Prostate gland (tissue), 2 donors: ENCODE data around the gene CHST11. TPM values are rescaled to one million over a fixed set of nuclear protein-coding genes. Genes with fewer than 3 reads are reported as not detected.
A peak's percentile ranks its signal among the peaks of the same experiment; 100 is the strongest.

Experiments
- DNase-seq: peaks from one replicate; pipeline ENCODE4 v3.0.0-alpha.2; 2019; ENCODE audit warnings: low spot score
- H3K27ac ChIP-seq, 2 donors: fragments of 200-600 bp; sonication (generic); 2 replicates each; pipeline ENCODE4 v1.5.1; 2017 to 2019
- H3K27me3 ChIP-seq: fragments of 200-600 bp; sonication (generic); replicated peaks from 2 replicates; pipeline ENCODE4 v1.5.1; 2019; ENCODE audit not compliant: insufficient read depth
- H3K36me3 ChIP-seq, 2 donors: fragments of 200-600 bp; sonication (generic); 1 replicate in 1 of 2; 2 replicates in 1 of 2; pipeline versions ENCODE4 v1.5.1 to v1.8.1; 2017 to 2019
- H3K4me1 ChIP-seq: fragments of 200-600 bp; sonication (generic); replicated peaks from 2 replicates; pipeline ENCODE4 v1.5.1; 2019
- H3K4me3 ChIP-seq, 2 donors: fragments of 200-600 bp; sonication (generic); 2 replicates each; pipeline ENCODE4 v1.5.1; 2017 to 2019
- H3K9me3 ChIP-seq: fragments of 200-600 bp; sonication (generic); 2 replicates; pipeline ENCODE4 v1.5.1; 2017
- POLR2A ChIP-seq: fragments of 450-650 bp; IDR thresholded peaks from one replicate; pipeline ENCODE4 v1.6.1; 2016; ENCODE audit warnings: antibody characterized with exemption, mild to moderate bottlenecking
- POLR2AphosphoS5 ChIP-seq: sonication (generic); formaldehyde crosslinking; IDR thresholded peaks from one replicate; pipeline ENCODE4 v1.6.1; 2017; ENCODE audit warnings: antibody characterized with exemption
- WGBS: methylation state at CpG from one replicate; pipeline ENCODE4 v1.1.5; 2018; 5-methylcytosine and 5-hydroxymethylcytosine counted together
- intact Hi-C: fragments of 100-400 bp; cut with DNase I; formaldehyde crosslinking; loops from one replicate; pipeline ENCODE4 v1.14.2; 2022
- total RNA-seq, 2 donors: library from RNA; depleted of rRNA; stranded (reverse); fragments of >200 nt; gene quantifications; one replicate each; pipeline ENCODE4 v1.1.0, GENCODE V29; 2016
- TF ChIP-seq, protein P1 (sequence below), 4 experiments: fragments of 200-600 bp in 2 of 4; fragments of 450-650 bp in 2 of 4; sonication (generic) in 2 of 4; IDR thresholded peaks; 1 replicate in 3 of 4; 2 replicates in 1 of 4; pipeline ENCODE4 v1.5.1; 2016 to 2019; ENCODE audit warnings: antibody characterized with exemption in 4 of 4, mild to moderate bottlenecking in 2 of 4, moderate library complexity in 2 of 4

Gene CHST11
- total RNA-seq, 2 donors from 2014 or later = 10.4 to 25.4 TPM

DNA sequence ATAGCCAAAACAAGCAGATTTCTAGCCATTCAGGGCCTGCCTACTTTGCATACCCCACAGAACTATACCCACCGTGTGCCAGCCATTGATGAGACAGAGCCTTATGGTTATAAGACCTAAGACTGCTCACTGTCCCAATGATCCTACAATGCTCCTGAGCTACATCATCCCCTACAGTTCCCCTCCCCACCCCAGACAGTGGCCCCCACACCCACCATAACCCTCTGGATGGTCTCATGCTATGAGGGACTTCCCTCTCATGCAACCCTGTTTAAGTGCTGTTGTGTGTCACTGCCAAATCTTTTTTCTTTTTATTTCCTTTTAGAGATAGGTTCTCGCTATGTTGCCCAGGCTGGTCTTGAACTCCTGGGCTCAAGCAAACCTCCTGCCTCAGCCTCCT, 75.9 kb downstream of the CHST11 start:
- Histone ChIP-seq H3K27ac (no peak overlapping the region), H3K36me3 (no peaks in the 10 kb centered on the region), H3K4me1 (no peaks in the 10 kb centered on the region), H3K9me3 (no peaks in the 10 kb centered on the region), H3K4me3 (no peak overlapping the region), H3K27me3 (no peaks in the 10 kb centered on the region)
- intact Hi-C loops = no loop called here
- TF ChIP-seq, protein P1, sequence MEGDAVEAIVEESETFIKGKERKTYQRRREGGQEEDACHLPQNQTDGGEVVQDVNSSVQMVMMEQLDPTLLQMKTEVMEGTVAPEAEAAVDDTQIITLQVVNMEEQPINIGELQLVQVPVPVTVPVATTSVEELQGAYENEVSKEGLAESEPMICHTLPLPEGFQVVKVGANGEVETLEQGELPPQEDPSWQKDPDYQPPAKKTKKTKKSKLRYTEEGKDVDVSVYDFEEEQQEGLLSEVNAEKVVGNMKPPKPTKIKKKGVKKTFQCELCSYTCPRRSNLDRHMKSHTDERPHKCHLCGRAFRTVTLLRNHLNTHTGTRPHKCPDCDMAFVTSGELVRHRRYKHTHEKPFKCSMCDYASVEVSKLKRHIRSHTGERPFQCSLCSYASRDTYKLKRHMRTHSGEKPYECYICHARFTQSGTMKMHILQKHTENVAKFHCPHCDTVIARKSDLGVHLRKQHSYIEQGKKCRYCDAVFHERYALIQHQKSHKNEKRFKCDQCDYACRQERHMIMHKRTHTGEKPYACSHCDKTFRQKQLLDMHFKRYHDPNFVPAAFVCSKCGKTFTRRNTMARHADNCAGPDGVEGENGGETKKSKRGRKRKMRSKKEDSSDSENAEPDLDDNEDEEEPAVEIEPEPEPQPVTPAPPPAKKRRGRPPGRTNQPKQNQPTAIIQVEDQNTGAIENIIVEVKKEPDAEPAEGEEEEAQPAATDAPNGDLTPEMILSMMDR (IDR thresholded peaks at IDR 0.05) = no peak
- no peak for TF ChIP-seq POLR2AphosphoS5
- TF ChIP-seq POLR2A = no peak
- 91% methylated on average over 2 of the region's 2 CpGs for WGBS
- DNase-seq = no peak

DNA sequence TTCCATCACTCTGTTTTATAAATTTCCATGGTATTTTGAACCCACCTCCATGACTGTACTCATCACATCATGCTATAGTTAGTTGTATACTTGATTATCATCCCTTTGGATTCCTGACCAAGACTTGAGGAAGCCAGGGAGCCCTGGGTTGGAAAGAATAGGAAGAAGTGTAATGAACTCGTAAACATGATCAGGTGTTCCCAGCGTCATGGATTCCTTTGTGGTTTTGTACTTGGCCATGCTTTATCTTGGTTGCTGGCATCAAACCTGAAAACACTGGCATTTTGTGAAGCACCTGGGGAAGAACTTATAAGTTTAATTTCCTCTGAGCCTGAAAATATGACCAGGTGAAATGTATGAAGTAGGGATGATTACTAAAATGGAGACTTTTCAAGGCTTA, 76.4 kb downstream of the CHST11 start:
- H3K27me3 ChIP-seq = no peaks in the 10 kb centered on the region
- intact Hi-C loops = no loop called here
- 39% methylated on average over 2 of the region's 2 CpGs for WGBS

DNA sequence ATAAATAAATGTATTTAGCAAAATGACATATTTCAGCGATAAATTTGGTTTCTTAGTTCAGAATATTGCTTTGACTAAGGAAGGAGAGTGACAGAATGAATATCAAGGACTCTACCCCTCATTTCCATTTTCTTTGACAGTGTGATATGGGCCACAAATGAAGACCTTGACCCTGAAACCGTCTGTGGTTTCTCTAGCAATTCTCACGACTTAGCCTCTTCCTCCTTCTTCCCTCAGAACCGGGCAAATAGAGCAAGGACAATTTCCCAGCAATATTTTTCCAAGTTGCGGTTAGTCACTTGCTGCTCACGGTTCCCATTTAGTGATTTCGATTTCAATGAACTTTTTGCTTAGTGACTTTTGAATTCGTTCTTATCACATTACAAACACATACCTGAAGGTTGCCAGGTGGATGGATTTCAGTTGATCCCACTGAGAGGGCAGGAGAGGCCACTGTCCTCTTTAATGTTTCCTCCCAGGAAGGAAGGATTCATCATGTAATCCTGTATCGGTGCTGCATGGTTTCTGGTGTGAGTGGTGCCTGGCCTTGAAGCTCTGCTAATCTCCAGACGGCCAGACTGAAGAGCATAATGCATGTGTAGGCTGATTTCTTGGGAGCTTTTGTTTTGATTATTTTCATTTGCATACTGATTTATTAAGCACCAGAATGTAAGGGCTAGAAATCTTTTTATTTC, 77.6 kb downstream of the CHST11 start:
- Histone ChIP-seq H3K27ac (no peak overlapping the region), H3K4me3 (no peak overlapping the region)

More for the DNA sequence above, 76.4 kb downstream of the CHST11 start:
- no peak for TF ChIP-seq POLR2A
- peak; percentile 72 for TF ChIP-seq POLR2AphosphoS5
- no peaks in the 10 kb centered on the region for H3K4me1 ChIP-seq
- DNase-seq = peak; percentile 33
- H3K36me3 ChIP-seq = no peaks in the 10 kb centered on the region
- H3K4me3 ChIP-seq = no peak overlapping the region
- H3K27ac ChIP-seq = no peak overlapping the region
- H3K9me3 ChIP-seq = no peaks in the 10 kb centered on the region

DNA sequence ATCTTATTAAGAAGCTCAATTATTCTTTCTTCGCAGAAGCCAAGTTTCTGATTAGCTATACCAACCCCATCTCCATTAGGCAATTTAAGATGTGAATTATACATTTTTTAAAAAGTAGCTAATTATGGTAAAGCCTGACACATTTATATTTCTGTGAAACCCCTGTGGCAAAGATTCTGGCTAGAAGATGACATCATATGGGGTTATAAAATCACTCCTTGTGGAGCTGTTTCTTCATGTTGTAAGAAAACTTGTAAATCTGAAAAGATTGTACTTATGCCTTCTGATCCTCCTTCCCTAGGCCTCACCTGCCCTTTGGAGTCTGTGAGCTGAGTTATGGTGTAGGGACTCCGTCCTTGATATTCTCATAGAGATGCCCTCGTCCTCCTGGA, 78.1 kb downstream of the CHST11 start:
- TF ChIP-seq POLR2A = no peak
- TF ChIP-seq, protein P1 (IDR thresholded peaks at IDR 0.05) = no peak
- no peak for TF ChIP-seq POLR2AphosphoS5
- H3K27me3 ChIP-seq = no peaks in the 10 kb centered on the region
- H3K27ac ChIP-seq = no peak overlapping the region
- H3K36me3 ChIP-seq = no peaks in the 10 kb centered on the region
- no peak overlapping the region for H3K4me3 ChIP-seq
- H3K9me3 ChIP-seq = no peaks in the 10 kb centered on the region
- DNase-seq = no peak
- 89% methylated on average over 3 of the region's 3 CpGs for WGBS
- intact Hi-C loops = no loop called here
- no peaks in the 10 kb centered on the region for H3K4me1 ChIP-seq

More for the DNA sequence above, 77.6 kb downstream of the CHST11 start:
- intact Hi-C loops = no loop called here
- no peaks in the 10 kb centered on the region for H3K9me3 ChIP-seq
- no peaks in the 10 kb centered on the region for H3K4me1 ChIP-seq
- 54% methylated on average over 10 of the region's 10 CpGs for WGBS
- no peaks in the 10 kb centered on the region for H3K27me3 ChIP-seq
- no peak for DNase-seq
- TF ChIP-seq POLR2AphosphoS5 (no peak), POLR2A (no peak)
- TF ChIP-seq, protein P1 (IDR thresholded peaks at IDR 0.05) = no peak
- H3K36me3 ChIP-seq = no peaks in the 10 kb centered on the region

DNA sequence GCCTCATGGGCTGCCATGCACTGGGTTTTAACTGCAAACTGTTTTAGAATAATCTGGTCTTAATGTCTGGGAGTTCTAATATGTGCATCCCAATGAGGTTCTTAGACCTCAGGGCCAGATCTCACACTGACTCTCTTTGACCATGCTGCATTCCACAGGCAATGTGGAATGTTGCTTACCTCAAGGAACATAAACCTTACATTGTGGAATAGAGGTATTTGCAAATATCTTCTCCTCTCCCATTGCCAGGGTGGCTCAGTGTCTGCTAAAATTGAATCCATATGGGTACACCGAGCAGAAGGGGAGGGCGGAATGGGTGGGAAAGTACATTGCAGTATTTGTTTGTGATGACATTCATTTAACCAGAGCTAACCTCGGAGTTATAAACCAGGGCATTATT, 78.6 kb downstream of the CHST11 start:
- H3K27ac ChIP-seq = no peak overlapping the region
- 91% methylated on average over 3 of the region's 3 CpGs for WGBS
- H3K4me1 ChIP-seq = no peaks in the 10 kb centered on the region

More for the DNA sequence above, 78.6 kb downstream of the CHST11 start:
- no peaks in the 10 kb centered on the region for H3K36me3 ChIP-seq
- H3K4me3 ChIP-seq = no peak overlapping the region
- DNase-seq = no peak
- H3K27me3 ChIP-seq = no peaks in the 10 kb centered on the region
- TF ChIP-seq POLR2A = no peak
- no peak for TF ChIP-seq POLR2AphosphoS5
- TF ChIP-seq, protein P1 (IDR thresholded peaks at IDR 0.05) = no peak
- H3K9me3 ChIP-seq = no peaks in the 10 kb centered on the region
- intact Hi-C loops = no loop called here
